ENCODE data around the gene ZNF396. TPM values are rescaled to one million over a fixed set of nuclear protein-coding genes. Genes with fewer than 3 reads are reported as not detected.

The ZNF396 gene
- total RNA-seq, 4 donors from 2014 or later, result 2.8 to 3.9 (median 3.1) TPM

DNA sequence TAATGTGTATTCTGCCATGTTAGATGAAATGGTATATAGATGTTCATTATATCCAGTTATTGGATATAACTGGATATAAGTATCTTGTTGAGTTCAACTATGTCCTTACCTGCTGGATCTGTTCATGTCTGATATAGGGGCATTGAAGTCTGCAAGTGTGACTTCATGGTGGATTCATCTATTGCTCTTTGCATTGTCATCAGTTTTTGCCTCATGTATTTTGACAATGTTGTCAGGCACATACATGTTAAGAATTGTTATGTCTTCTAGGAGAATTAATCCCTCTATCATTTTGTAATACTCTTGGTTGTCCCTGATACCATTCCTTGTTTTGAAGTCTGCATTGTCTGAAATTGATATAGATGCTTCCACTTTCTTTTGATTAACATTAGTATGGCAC lies 48.3 kb downstream of the ZNF396 start:
- no peak overlapping the region for H3K4me3 ChIP-seq
- no peak for TF ChIP-seq POLR2A (IDR thresholded peaks at IDR 0.05)
- no peak for TF ChIP-seq EP300 (IDR thresholded peaks at IDR 0.05)
- TF ChIP-seq, protein P1, sequence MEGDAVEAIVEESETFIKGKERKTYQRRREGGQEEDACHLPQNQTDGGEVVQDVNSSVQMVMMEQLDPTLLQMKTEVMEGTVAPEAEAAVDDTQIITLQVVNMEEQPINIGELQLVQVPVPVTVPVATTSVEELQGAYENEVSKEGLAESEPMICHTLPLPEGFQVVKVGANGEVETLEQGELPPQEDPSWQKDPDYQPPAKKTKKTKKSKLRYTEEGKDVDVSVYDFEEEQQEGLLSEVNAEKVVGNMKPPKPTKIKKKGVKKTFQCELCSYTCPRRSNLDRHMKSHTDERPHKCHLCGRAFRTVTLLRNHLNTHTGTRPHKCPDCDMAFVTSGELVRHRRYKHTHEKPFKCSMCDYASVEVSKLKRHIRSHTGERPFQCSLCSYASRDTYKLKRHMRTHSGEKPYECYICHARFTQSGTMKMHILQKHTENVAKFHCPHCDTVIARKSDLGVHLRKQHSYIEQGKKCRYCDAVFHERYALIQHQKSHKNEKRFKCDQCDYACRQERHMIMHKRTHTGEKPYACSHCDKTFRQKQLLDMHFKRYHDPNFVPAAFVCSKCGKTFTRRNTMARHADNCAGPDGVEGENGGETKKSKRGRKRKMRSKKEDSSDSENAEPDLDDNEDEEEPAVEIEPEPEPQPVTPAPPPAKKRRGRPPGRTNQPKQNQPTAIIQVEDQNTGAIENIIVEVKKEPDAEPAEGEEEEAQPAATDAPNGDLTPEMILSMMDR (IDR thresholded peaks at IDR 0.05), result no peak
- peaks cover 0 to 33% (median 0%) of the 10 kb centered on the region in 3 donors for H3K36me3 ChIP-seq
- H3K27me3 ChIP-seq, result no peaks in the 10 kb centered on the region
- DNase-seq (ENCODE audit: low spot score in 2 of 2), result no peak
- peaks cover 0 to 9% (median 0%) of the 10 kb centered on the region in 4 donors for H3K9me3 ChIP-seq
- H3K27ac ChIP-seq, result no peak overlapping the region
- H3K4me1 ChIP-seq, result peaks cover 0 to 5% (median 0%) of the 10 kb centered on the region in 4 donors

DNA sequence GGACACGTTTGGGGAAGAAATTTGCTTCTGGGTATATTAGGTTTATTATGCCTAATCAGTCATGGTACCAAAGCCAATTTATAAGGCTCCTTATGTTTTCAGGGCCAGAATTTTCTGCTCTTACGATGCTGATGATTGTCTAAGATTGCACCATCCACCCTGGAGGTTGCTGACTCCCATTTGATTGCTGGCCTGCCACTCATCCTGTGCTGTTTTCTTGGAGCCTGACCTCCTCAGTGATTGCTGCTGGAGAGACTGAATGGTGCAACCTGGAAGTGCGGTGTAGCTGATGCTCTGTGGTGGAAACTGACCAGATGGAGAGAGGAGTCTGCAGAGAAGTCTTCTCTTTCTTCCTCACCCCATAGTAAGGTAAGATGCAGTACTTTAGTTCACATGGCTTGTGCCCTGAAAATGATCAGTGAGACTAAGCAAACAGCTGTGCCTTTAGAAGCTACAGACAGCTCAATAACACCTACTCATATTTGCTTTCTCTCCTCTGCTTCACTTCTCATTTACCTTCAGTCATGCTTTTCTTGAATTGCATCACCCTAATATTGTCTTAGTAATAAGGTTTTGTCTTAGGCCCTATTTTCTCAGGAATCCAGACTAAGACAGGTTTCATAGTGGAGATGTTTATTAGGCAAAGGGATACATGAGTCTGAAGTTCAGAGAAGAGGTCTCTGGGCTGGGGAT lies 50.3 kb downstream of the ZNF396 start:
- no peaks in the 10 kb centered on the region for H3K4me1 ChIP-seq
- H3K4me3 ChIP-seq, result no peak overlapping the region
- DNase-seq (ENCODE audit: low spot score in 2 of 2), result no peak
- H3K27me3 ChIP-seq, result no peaks in the 10 kb centered on the region
- no peak overlapping the region for H3K27ac ChIP-seq
- WGBS, 2 donors, result 29 to 37% methylated on average over 3 of the region's 3 CpGs
- TF ChIP-seq EP300 (IDR thresholded peaks at IDR 0.05), result no peak
- TF ChIP-seq, protein P1 (IDR thresholded peaks at IDR 0.05), result no peak
- TF ChIP-seq POLR2A (IDR thresholded peaks at IDR 0.05), result no peak
- H3K9me3 ChIP-seq, result peaks cover 0 to 9% (median 0%) of the 10 kb centered on the region in 4 donors
- H3K36me3 ChIP-seq, result peaks cover 0 to 13% (median 0%) of the 10 kb centered on the region in 3 donors

DNA sequence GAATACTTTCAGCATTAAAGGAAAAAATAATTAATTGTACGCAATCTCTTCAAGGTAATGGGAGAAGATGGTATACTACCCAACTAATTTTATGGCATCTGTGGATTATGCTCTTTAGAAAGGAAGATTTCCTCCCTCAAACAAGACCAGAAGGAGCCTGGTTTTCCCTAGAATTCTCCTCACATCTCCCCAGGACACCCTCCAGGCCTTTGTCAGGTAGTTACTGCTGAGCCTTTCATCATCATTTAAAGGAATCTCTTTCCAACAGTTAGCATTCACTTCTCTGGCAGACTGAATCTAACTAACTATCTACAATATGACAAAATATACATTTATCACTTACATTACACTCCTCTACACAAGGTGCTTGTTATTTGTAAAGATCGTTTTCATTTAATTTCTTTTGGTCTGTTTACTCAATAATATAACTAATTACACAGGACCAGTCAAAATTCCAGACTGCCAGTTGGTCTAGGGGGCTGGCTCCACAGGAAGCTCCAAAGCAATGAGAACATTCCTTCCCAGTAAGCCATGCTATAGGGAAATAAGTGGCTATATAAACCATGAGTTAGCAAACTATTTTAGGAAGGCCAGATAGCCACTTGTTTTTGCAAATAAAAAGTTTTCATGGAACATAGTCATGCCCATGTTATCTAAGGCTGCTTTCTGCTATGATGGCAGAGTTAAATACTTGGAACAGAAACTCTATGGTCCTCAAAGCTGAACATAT lies 52.0 kb downstream of the ZNF396 start:
- no peak for DNase-seq (ENCODE audit: low spot score in 2 of 2)
- no peaks in the 10 kb centered on the region for H3K27me3 ChIP-seq
- peaks cover 0 to 6% (median 0%) of the 10 kb centered on the region in 3 donors for H3K36me3 ChIP-seq
- WGBS, 2 donors, result 30 to 69% methylated on average over 2 of the region's 2 CpGs
- peaks cover 0 to 9% (median 0%) of the 10 kb centered on the region in 4 donors for H3K9me3 ChIP-seq
- TF ChIP-seq EP300 (IDR thresholded peaks at IDR 0.05) (no peak), POLR2A (IDR thresholded peaks at IDR 0.05) (no peak)
- TF ChIP-seq, protein P1 (IDR thresholded peaks at IDR 0.05), result no peak
- H3K4me1 ChIP-seq, result no peaks in the 10 kb centered on the region
- H3K27ac ChIP-seq, result no peak overlapping the region
- H3K4me3 ChIP-seq, result no peak overlapping the region

DNA sequence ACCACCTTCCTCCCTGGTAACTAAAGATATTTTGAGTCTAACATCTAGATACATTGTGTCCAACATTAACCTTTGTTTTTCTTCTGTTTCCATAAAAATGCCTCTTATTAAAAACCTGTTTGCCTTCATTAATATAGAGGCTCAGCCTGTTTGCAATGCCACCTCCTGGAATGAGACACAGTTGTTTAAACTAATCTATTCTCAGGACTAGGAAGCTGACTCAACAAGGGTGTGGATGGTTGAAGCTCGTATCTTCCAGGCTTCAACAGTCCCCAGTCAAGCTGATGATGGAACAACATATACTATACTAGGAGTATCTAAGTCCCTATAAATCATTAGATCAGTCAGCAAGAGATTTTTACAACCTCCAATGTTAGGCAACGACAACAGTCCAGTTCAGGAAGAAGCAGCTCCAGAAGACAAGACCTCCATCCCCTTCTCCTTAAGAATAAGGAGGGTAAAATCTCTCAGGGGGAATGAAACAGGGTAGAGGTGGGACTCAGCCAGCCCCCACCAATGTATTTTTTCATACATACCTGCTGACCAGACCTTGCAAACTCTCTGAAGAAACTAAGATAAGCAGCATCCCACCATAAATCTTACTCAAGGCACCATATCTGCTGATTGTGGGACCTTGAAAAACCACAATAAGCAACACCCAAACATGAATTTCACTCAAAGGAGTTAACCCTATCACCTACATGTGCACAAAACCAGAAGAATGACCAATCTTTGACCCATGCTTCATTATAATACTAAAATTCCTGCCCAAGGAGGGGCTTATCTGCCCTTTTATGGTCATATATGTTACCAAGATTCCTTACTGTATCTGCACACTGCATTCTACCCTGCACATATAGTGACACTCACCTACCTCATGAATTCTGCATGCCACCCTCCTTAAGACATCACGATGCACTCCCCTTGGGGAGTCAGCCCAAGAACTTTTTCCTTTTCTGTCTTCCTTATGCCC lies 54.4 kb downstream of the ZNF396 start:
- no peaks in the 10 kb centered on the region for H3K27me3 ChIP-seq
- WGBS, 2 donors, result 77 to 88% methylated on average over 3 of the region's 3 CpGs
- H3K9me3 ChIP-seq, result peaks cover 0 to 2% (median 0%) of the 10 kb centered on the region in 4 donors
- no peak overlapping the region for H3K27ac ChIP-seq
- no peak overlapping the region for H3K4me3 ChIP-seq
- H3K36me3 ChIP-seq, result no peaks in the 10 kb centered on the region
- TF ChIP-seq POLR2A (IDR thresholded peaks at IDR 0.05), result no peak
- no peak for TF ChIP-seq EP300 (IDR thresholded peaks at IDR 0.05)
- TF ChIP-seq, protein P1 (IDR thresholded peaks at IDR 0.05), result no peak
- H3K4me1 ChIP-seq, result no peaks in the 10 kb centered on the region
- no peak for DNase-seq (ENCODE audit: low spot score in 2 of 2)

Other genes with a start within 250 kb of the ZNF396 start
- gene ZNF397, start 136.3 kb downstream of the ZNF396 start, total RNA-seq, result 10 to 100 TPM; 35.4 to 54.5 (median 43.3) TPM
- 10 to 100 TPM; 26.6 to 46.7 (median 32.5) TPM for gene ZSCAN30, start 87.1 kb downstream of the ZNF396 start, total RNA-seq
- 10 to 100 TPM; 37.5 to 50.5 (median 41.1) TPM for gene ZNF24, start 32.9 kb downstream of the ZNF396 start, total RNA-seq
- gene INO80C, start 120.6 kb upstream of the ZNF396 start, total RNA-seq, result 10 to 100 TPM in 2 of 4 donors, 1 to 10 TPM in 2; 3.9 to 11.6 (median 8.8) TPM
- gene GALNT1, start 204.4 kb upstream of the ZNF396 start, total RNA-seq, result 10 to 100 TPM; 24.3 to 37.5 (median 27.0) TPM